ENCODE data around the gene OR5P2.
"Not testable (repeated sequence)": the region's sequence is repeated elsewhere in the genome, so short reads cannot be mapped to it uniquely, and the experiment has no call there.

OR5P2 gene, protein sequence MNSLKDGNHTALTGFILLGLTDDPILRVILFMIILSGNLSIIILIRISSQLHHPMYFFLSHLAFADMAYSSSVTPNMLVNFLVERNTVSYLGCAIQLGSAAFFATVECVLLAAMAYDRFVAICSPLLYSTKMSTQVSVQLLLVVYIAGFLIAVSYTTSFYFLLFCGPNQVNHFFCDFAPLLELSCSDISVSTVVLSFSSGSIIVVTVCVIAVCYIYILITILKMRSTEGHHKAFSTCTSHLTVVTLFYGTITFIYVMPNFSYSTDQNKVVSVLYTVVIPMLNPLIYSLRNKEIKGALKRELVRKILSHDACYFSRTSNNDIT

DNA sequence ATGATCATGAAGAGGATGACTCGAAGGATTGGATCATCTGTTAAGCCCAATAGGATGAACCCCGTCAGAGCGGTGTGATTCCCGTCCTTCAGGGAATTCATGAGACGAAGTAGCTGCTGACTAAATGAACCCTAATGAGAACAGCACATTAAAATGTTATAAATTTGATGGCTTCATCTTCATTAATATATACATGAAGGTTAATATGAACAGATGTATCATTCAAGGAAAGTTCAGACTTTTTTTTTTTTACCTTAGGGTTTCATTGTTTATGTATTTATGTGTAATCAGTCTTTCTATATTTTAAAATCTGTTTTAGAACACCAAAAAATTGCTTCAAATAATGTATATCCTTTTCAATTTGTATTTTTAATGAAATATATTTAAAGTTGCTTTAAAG lies at the start of gene OR5P2:
OR5P2 (minus strand) TSS at position 101 of the 400 bp plus-strand sequence; CDS start at position 101, 0 bp downstream.
- in situ Hi-C loops (cut with HindIII; ENCODE audit: low sequenced_read_pairs), result no loop called here

DNA sequence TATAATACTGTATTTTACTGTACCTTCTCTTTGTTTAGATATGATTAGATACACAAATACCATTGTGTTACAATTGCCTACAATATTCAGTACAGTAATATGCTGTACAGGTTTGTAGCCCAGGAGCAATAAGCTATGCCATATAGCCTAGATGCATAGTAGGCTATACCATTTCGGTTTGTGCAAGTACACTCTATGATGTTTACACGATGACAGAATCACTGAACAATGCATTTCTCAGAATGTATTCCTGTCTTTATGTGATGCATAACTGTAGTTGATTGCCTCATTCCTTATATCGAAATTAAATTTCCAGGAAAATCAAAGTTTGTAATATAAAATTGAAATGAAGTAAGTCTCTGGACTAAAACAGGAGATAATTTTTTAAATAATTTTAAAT lies 49.3 kb upstream of the OR5P2 start:
- in situ Hi-C loops (cut with HindIII; ENCODE audit: low sequenced_read_pairs), result no loop called here

DNA sequence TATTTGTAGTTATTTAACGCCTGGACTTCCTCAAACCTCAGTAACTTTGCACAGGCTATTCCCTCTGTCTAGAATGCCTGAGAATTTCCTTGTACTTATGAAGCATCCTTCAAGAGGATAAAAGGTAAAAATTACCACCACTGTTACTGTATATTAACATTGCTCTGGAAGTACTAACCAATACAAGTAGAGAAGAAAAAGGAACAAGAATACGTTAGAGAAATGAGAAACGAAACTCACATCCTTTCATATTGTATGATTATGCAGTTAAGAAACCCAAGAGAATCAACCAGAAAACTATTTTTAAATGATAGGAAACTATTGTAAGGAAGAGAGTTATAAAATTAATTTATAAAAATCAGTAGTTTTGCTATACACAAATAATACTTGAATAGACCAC lies 48.2 kb upstream of the OR5P2 start:
- in situ Hi-C loops (cut with HindIII; ENCODE audit: low sequenced_read_pairs), result no loop called here

DNA sequence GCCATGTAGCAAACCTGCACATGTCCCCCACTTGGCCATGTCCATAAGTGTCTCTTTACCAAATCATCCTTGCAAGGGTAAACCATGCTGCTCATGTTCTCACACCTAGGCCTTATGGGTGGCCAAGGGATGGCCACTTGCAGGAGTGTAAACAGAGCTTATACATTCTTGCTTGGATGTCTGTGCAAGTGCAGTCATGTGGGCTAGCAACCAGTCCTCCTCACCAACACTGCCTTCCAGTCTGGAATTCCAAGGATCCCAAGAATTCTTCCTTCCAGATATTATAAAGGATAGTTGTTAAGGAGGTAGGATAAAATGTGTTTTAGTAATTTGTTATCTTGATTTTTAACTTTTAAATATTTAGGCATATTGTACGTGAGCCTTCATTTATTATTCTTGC lies 47.8 kb upstream of the OR5P2 start:
- in situ Hi-C loops (cut with HindIII; ENCODE audit: low sequenced_read_pairs), result no loop called here

DNA sequence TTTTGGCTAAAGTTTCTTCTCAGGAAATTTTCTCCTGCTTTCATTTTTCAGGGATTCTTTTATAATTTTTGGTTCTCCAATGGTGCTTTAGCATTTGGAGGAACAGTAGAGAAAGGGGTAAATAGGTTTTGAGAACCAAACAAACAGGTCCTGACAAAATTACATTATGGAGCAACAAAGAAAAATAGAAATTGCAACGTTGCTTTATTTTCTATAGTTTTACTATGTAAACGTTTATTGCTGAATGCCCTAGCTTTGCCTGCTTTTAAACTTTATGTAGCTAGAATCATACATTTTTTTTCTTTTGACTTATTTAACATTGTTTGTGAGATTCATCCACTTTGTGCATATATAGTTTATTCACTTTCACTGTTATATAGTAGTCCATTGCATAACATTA lies 43.8 kb upstream of the OR5P2 start:
- in situ Hi-C loops (cut with HindIII; ENCODE audit: low sequenced_read_pairs), result no loop called here

DNA sequence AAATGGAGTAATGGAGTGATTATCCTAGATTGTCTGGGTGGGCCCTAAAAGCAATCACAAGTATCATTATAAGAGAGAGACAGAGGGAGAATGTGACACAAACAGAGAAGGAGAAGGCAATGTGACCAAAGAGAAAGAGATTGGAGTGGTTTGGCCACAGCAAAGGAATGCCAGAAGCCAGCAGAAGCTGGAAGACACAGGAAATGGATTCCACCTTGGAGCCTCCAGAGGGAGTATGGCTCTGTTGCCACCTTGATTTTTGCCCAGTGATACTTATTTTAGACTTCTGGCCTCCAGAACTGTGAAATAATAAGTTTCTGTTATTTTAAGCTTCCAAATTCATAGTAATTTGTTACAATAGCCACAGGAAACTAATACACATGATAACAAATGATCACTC lies 36.8 kb upstream of the OR5P2 start:
- in situ Hi-C loops (cut with HindIII; ENCODE audit: low sequenced_read_pairs), result no loop called here

DNA sequence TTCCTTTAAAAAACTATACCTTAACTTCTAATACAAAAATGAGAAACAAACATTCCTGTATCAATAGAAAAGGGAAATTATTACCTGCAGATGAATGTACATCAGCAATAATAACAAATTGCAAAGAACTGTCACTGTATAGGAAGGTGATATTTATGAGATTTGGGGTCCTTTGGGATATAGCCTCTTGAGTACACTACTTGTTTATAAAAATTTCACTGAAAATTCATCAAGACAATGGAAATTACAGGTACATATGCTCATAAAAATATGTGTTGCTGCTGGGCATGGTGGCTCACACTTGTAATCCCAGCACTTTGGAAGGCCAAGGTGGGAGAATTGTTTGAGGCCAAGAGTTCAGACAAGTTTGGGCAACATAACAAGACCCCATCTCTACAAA lies 34.0 kb upstream of the OR5P2 start, which contains the start of gene OR5P3:
OR5P3 (minus strand) TSS at position 101 of the 400 bp plus-strand sequence.
- in situ Hi-C loops (cut with HindIII; ENCODE audit: low sequenced_read_pairs), result no loop called here

DNA sequence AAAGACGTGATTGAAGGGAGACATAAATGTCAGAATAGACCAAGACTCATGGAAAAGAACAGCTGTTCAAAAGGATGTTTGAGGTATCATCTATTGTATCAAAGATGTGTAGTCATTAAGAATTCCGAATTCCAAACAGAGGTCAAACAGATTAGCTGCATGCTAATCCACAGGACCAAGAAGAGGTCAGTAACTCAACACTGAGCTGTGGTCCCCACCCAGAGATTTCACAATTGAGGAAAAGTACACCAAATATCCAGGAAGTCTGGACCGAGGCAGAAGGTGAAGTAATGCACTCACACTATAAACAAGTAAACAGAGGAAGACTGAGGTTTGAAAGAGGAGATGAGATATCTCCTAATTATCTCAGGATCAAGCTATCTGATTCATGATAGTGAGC lies 29.6 kb upstream of the OR5P2 start:
- in situ Hi-C loops (cut with HindIII; ENCODE audit: low sequenced_read_pairs), result no loop called here

DNA sequence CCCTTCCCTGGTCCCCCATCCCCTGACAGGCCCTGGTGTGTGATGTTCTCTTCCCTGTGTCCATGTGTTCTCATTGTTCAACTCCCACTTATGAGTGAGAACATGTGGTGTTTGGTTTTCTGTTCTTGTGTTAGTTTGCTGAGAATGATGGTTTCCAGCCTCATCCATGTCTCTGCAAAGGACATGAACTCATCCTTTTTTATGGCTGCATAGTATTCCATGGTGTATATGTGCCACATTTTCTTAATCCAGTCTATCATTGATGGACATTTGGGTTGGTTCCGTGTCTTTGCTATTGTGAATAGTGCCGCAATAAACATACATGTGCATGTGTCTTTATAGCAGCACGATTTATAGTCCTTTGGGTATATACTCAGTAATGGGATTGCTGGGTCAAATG lies 23.7 kb upstream of the OR5P2 start:
- in situ Hi-C loops (cut with HindIII; ENCODE audit: low sequenced_read_pairs), result not testable (repeated sequence)

DNA sequence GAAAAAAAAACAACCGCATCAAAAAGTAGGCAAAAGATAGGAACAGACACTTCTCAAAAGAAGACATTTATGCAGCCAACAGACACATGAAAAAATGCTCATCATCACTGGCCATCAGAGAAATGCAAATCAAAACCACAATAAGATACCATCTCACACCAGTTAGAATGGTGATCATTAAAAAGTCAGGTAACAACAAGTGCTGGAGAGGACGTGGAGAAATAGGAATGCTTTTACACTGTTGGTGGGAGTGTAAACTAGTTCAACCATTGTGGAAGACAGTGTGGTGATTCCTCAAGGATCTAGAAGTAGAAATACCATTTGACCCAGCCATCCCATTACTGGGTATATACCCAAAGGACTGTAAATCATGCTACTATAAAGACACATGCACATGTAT lies 18.2 kb upstream of the OR5P2 start:
- in situ Hi-C loops (cut with HindIII; ENCODE audit: low sequenced_read_pairs), result not testable (repeated sequence)

DNA sequence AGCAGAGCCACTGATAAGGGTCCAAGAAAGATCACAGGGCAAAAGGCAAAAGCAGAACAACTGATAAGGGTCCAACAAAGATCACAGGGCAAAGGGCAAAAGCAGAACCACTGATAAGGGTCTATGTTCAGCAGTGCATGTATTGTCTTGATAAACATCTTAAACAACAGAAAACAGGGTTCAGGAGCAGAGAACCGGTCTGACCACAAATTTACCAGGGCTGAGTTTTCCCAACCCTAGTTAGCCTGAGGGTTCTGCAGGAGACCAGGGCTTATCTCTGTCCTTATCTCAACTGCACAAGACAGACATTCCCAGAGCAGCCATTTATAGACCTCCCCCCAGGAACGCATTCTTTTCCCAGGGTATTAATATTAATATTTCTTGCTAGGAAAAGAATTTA lies 13.6 kb upstream of the OR5P2 start:
- in situ Hi-C loops (cut with HindIII; ENCODE audit: low sequenced_read_pairs), result not testable (repeated sequence)

DNA sequence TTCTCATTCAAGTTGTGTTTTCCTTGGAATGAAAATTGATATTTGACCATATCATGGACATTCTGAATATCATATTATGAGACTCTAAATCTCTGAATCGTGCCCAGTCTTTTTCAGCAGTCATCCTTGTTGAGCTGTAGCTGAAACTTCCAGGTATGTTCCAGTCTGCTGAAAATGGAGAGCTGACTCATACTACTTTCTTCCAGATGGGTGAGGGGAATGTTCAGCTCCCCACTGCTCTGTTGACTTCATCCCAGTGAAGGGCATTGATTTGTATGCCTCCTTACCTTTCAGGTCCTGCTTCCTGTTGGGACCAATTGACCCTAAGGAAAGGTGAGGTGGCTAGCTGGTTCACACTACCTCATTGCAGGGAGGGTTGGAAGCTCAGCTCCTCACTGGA lies 3.5 kb downstream of the OR5P2 start:
- in situ Hi-C loops (cut with HindIII; ENCODE audit: low sequenced_read_pairs), result no loop called here

DNA sequence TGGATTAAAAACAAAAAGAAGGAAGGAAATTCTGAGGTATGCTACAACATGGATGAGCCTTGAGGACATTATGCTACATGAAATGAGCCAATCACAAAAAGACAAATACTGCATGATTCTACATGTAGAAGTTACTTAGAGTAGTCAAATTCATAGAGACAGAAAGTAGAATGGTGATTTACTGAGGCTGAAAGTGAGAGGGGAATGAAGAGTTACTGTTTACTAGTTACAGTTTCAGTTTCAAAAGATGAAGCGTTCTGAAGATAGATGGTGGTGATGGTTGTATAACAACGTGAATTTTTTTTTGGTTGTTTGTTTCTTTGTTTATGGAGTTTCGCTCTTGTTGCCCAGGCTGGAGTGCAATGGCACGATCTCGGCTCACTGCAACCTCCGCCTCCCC lies 9.5 kb downstream of the OR5P2 start:
- in situ Hi-C loops (cut with HindIII; ENCODE audit: low sequenced_read_pairs), result no loop called here

DNA sequence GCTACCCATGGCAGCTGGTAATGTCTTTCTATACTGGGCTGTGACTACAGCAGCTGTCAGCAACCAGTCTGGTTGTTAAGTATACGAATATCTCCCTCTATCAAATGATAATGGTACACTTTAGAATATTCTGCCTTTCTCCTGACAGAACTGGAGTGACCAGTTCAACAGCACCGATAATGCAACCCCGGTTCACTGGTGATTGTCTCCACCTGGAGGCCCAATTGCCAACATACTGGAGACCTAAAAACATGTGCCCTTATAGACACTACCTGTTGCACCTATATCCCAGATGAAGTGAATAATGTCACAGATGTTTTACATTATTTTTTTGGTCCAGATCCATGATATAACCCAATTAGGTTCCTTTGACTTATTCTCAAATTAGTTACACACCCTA lies 21.1 kb downstream of the OR5P2 start:
- in situ Hi-C loops (cut with HindIII; ENCODE audit: low sequenced_read_pairs), result no loop called here

DNA sequence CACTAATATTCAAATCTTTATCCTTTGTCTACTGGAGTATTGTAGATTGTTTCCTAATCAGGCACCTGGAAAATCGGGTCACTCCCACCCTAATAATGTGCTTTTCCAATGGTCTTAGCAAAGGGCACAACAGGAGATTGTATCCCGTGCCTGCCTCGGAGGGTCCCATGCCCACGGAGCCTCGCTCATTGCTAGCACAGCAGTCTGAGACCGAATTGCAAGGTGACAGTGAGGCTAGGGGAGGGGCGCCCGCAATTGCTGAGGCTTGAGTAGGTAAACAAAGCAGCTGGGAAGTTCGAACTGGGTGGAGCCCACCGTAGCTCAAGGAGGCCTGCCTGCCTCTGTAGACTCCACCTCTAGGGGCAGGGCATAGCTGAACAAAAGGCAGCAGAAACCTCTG lies 32.4 kb downstream of the OR5P2 start:
- in situ Hi-C loops (cut with HindIII; ENCODE audit: low sequenced_read_pairs), result not testable (repeated sequence)

DNA sequence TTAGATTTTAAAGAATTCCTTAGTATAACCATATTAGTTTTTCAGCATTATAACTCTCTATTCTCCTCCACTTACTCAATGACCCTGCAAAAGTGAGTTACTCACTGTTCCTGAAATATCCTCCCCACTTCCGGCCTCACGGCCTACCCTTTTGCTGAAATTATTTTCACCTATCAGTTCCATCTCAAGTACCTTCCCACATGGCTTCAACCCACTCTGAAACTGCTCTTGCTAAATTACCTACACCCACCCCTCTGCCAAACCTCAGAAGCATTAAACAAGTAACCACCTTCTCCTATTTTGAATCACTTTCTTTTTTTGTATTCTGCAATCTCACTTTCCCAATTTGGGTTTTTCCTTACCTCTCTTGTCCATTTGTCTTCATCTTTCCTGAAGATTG lies 37.7 kb downstream of the OR5P2 start:
- in situ Hi-C loops (cut with HindIII; ENCODE audit: low sequenced_read_pairs), result no loop called here

DNA sequence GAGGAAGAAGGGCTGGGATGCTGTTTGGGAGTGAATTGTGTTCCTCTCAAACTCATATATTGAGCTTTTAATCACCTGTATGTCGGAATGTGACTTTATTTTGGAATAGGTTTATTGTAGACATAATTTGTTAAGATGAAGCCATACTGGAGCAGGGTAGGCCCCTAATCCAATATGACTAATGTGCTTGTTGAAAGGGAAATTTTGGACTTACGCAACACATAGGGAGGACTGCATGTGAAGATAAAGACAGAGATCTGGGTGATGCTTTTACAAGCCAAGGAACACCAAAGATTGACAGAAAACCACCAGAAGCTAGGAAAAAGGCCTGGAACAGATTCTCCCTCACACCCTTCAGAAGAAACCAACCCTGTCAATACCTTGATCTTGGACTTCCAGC lies 47.3 kb downstream of the OR5P2 start:
- in situ Hi-C loops (cut with HindIII; ENCODE audit: low sequenced_read_pairs), result no loop called here

All from DLD1 (cell line).